ENCODE measurements around the gene ANK3.

Gene ANK3

DNA sequence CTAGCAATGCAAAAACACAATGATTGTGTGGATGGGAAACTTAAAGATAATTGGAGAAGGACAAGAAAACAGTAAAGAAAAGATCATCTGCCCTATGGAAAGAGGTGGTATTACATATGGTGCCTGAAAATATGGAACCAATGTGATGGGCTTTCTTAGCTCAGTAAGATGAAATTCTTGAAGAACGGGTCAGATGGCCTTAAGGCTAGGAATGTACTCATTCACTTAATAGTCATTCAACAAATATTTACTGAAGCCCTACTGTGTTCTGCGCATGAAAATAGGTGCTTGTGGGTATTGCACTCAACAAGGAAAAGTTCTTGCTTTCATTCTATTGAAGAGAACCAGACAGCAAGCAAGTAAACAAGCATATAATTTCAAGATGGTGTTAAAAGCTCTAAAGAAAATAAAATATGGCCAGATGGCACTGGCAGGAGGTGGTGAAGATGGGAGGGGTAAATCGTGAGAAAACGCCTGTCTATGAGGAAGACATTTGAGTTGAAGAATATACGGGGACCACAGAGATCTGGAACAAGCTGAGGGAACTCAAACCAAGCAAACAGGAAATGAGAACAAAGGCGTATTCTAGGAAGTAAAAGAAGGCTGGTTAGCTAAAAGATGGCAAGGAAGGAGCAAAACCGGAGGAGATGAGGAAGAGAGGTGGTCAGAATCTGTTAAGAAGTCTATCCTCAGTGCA is 179.7 kb downstream of the ANK3 start:
- DNase-seq, result no peak

GRCh38 chr10:60208676-60209269 is 180.9 kb downstream of the ANK3 start:
- peak in 1 of 2 experiments; percentile 3 for DNase-seq

DNA sequence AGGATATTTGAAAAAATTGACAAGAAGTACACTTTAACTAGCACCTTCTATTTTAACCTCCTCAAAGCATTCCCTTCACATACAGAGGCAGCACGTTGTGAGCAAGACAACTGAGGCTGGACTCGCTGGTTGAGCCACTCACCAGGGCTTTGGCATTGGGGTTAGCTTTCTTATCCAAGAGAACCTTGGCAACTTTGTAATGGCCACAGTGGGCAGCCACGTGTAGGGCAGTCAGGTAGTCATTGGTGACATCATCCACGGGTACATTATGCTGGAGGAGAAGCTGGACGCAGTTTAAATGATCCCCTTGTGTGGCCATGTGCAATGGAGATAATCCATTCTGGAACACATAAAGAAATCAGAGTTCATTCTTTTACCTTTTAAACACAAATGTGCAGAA is 181.8 kb downstream of the ANK3 start:
- no peak for DNase-seq

GRCh38 chr10:60206735-60207134 is 182.9 kb downstream of the ANK3 start:
- DNase-seq, result no peak

DNA sequence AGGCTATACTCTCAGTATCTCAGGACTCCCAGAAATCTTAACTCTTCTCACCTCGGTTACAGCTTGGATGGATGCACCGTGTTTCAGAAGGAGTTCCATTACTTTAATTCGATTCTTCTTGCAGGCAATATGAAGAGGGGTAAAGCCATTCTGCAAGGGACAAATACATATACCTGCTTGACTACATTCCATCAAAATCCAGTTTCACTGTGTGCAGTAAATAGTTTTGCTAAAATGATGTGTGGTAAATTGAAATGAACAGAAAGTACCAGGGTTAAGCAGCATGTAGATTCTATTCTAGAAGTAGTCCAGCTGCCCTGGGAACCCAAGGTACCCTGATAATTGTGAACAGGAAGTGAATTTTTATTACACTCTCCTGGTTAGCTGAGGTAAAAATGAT is 183.9 kb downstream of the ANK3 start:
- DNase-seq, result no peak

DNA sequence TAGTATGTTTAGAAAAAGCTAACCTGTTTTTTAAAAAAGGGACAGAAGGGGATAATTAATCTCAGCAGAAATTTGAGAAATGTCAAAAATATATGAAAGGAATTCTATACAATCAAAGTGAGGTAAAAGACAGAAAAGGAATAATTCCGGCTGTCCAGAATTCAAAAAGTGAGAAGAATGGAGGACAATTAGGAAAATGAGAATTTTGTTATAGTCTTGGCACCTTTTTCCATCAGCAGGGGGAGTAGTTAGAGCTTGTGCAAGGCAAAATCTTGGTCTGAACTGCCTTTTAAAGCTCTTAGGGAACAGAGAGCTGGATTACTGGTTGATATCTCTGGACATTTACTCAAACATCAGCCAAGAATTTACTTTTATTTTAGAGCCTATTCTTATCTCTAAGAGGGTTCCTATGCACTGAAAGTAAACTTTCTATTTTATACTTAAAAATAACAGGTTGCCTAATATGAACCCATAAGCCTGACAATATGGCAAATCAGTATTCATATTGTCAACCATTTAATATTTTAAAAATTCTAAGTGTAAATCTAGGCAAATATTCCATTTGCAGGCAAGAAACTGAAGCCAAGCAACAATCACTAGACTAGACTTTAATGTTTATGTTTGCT is 185.6 kb downstream of the ANK3 start:
- peak in 1 of 2 experiments; percentile 17 for DNase-seq

DNA sequence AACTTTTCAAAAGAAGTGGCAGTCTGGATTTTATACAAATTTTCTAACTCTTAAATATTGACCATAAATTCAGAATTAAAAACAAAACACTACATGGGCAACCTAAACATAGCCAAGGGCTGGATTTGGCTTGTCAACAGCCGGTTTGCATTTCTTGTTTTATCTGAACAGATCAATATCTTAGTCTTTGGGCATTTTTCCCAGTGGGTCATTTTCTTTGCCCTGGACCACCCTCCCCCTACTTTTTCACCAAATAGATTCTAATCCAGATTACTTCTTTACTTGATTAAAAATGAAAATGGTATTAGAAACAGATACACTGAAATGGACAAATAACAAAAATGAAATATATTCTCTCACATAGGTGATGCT is 189.0 kb downstream of the ANK3 start:
- DNase-seq, result no peak

GRCh38 chr10:60200012-60200681 is 189.5 kb downstream of the ANK3 start:
- no peak for DNase-seq

DNA sequence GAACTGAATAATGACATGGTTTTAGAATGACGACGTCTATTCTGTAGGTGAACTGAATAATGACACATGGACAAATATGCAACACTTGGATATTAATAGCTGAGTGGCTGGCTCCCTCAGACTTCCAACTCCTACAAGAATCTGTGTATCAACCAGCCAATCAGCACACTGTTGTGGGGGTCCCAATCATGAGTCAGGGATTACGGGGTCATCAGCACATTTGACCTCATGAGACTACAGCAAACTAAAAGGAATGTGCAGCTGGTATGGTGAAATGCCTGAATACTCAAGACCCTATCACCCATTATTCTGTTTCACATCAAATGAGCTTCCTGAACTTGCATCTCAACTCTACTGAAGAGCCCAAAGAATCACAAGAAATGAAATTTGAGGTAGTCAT is 192.5 kb downstream of the ANK3 start:
- DNase-seq, result no peak

- DNase-seq, result no peak
These were observed 195.3 kb downstream of the ANK3 start for GRCh38 chr10:60194421-60194820.

DNA sequence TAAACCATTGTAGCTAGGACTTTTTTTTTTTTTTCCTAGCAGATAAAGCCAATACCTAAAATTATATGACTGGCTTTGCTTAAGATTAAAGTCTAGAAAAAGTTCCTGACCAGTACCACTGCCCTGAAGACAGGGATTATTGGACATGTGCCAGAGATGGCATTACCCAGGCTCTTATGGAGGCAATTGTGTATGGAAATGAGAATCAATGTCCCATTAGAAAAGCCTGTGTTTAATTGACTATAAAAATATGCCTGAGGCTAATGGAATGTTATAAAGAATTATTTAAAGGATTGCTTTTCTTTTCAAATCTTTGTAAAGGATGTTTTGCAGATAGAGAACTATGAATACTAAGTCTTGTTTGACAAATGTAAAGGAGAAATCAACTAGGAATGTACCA is 196.7 kb downstream of the ANK3 start:
- no peak for DNase-seq

GRCh38 chr10:60189861-60190475 is 199.7 kb downstream of the ANK3 start:
- DNase-seq, result no peak

DNA sequence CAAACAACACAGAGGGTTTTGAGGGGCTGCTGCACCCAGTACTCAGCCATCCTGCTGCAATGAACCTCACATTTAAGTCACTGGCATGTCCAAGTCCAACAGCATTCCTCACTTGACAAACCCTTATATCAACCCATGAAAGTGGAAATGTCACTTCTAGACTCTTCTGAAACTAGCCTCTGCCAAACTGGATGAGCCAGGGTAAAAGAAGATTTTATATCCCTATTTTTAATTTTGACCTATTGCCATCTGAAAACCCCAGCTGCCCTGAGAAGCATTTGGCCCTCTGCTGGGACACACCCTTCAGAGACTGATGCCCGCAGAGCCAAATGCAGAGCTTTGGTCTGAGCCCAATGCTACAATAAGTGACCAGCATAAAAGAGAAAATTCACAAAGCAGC is 201.1 kb downstream of the ANK3 start:
- no peak for DNase-seq

DNA sequence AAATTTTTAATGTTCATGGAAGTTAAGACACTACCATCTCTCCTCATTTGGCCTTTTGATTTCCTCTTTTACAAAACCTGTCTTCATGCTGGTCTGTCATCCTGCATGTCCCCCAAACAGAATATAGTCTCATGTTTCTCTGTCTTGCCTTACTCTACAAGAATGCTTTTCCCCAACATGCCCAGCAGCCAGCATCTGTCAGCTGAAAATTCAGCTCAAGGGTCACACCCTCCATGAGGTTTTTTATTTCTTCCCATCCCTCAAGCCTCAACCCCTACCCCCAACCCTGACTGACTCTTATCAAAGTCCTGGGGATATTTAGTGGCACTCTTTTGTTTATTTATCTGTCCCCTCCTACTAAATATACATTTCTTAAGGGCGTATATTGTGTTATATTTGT is 202.0 kb downstream of the ANK3 start:
- DNase-seq, result no peak

DNA sequence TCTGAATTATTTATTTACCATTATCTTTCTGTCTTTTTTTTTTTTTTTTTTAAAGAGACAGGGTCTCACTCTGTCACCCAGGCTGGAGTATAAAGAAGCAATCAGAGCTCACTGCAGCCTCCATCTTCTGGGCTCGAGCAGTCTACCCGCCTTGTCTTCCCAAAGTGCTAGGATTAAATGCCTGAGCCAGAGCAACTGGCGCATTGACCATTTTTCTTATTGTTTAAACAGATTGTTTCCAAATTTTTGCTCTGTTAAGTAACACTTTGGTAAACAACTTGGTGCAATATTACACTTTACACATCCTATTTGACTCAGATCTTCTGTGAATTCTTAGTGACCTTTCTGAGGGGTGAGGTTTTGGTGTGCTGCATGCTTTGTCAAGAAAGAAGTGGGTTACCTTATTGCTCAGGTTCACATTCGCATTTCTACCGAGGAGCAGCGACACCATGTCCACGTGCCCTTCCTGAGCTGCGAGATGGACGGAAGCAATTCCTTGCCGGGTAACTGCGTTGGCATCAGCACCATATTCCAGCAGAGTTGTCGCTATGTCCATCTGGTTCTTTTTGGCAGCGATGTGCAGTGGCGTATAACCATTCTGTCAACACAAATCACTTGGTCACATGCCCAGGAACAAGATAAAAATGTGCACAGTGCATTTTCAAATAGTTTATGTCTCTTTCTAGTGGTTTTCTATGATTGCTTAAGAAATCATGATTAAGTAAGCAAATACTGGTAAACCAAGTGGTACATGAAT is 203.2 kb downstream of the ANK3 start:
- DNase-seq, result no peak

- no peak for DNase-seq
These were observed 204.3 kb downstream of the ANK3 start for GRCh38 chr10:60185421-60185820.

GRCh38 chr10:60182691-60183090 is 207.0 kb downstream of the ANK3 start:
- DNase-seq, result no peak

- no peak for DNase-seq
These were observed 212.8 kb downstream of the ANK3 start for GRCh38 chr10:60176925-60177324.

DNA sequence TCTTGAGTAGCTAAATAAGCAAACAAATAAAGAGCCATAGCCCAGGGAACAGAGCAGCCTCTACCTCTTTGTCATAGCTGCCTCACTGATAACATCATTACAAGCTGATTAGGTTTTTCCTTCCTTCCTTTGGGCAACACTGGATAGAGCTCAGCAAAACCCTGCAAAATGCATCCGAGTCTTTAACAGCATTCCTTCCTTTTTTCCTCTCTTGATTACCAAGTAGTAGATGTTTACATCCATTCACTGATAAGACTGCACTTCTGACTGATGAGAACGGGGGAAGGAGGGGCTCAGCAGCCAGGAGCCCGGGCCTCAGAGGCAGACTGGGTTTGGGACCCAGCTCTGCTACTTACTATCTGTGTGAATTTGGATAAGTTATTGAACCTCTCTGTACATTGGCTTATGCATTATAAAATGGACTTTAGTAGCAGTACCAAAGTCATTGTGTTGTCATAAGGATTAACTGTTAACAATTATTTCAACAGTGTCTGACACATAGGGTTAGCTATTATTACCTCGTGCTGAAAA is 214.2 kb downstream of the ANK3 start:
- no peak for DNase-seq

DNA sequence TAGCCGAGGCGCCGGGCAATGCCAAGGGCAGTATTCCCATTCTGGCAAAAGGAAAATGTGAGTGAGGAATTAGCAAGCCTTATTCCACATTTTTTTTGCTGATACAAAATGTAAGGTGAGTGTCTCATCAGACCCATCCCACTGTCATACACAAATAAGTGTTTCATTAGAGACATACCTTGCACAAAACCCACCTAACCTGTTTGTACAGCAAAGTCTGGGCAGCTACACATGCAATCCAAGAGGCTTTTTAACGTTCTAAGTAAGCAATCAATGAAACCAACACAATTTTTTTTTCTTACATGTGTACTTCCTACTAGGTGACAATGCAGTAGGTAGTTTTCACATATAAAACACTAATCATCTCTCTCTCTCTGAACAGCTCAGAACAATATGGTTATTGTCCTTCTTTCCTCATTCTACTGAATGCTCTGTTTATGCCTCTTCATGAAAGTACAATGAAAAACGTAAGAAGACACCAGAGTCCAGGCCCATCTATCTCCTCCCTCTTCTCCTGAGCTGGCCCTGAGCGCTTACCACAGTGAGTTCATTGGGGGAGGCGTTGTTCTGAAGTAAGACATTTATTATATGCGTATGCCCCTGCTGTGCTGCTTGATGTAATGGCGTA is 217.2 kb downstream of the ANK3 start:
- DNase-seq, result peak in 1 of 2 experiments; percentile 13

- no peak for DNase-seq
These were observed 218.2 kb downstream of the ANK3 start for GRCh38 chr10:60171436-60172013.

DNA sequence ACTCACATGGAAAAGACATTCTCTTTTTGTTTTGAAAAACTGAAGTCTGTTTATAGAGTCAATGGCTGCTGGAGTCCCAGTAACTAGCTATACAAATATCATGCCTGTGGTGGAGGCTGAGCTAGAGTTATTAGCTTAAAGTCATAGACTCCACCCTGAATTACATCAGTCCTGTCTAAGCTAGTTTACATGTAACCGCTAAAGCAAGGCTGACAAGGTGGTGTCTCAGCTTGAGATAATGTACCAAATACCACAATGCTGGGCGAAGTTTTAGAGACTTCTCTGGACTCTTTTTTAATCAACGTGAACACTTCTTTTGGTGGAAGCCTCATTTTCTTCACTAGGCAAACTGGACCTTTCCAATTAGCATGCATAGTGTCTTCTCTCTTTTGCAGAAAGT is 219.4 kb downstream of the ANK3 start:
- no peak for DNase-seq
